Coronary artery (tissue), 2 donors: ENCODE data around the gene CCDC51.

Experiments
- DNase-seq: peaks from one replicate; pipeline ENCODE4 v3.0.0-alpha.2; 2017; ENCODE audit warnings: low spot score
- H3K27ac ChIP-seq, 2 donors: fragments of 200-600 bp; sonication (generic); one replicate each; pipeline ENCODE4 v1.5.1; 2016 to 2019
- H3K4me3 ChIP-seq: fragments of 200-600 bp; sonication (generic); 2 replicates; pipeline ENCODE4 v1.5.1; 2016; ENCODE audit warnings: mild to moderate bottlenecking, moderate library complexity
- TF ChIP-seq, protein P1 (sequence below): fragments of 200-600 bp; sonication (generic); IDR thresholded peaks from one replicate; pipeline ENCODE4 v1.5.1; 2019; ENCODE audit warnings: antibody characterized with exemption

Gene CCDC51

DNA sequence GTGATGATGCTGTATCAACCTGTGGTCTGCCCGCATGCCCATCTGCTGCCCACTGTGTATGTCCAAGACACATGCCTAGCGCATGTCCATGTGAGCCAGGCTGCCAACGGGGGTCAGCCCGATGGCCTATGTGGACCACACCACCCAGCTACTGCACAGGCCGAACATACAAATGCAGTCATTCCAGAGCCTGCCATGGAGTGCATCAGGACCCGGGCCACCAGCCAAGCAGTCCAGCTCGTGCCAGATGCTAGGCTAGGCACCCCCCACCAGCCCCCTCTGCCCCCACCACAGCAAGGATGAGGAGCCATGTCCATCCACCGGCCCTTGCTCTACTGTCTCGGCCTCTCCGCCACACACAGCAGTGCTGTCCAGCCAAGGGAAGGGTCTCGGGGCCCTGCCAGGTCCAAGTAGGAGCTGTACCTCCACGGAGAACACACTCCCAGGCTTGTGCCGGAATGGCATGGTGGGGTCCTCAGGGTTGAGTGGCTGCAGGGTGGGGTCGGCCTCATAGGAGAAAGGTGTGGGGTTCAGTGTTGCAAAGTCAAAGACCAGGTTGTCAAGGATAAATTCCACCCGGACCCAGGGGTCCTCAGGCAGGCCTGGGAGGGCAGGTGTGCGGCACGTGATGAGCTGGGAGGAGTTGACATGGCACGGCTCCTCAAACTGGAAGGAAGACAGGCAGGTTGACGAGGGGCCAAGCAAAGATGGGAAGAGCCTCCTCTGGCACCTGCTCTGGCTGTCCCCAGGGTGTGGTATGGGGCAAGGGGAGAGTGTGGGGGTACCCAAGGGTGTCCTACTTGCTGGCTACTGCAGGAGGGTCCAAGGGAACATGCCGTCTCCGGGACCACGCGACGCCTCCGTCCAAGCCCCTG lies 25.3 kb downstream of the CCDC51 start:
- Histone ChIP-seq H3K27ac (peak overlapping the region; percentile 28 to 85), H3K4me3 (no peak overlapping the region)
- TF ChIP-seq, protein P1, sequence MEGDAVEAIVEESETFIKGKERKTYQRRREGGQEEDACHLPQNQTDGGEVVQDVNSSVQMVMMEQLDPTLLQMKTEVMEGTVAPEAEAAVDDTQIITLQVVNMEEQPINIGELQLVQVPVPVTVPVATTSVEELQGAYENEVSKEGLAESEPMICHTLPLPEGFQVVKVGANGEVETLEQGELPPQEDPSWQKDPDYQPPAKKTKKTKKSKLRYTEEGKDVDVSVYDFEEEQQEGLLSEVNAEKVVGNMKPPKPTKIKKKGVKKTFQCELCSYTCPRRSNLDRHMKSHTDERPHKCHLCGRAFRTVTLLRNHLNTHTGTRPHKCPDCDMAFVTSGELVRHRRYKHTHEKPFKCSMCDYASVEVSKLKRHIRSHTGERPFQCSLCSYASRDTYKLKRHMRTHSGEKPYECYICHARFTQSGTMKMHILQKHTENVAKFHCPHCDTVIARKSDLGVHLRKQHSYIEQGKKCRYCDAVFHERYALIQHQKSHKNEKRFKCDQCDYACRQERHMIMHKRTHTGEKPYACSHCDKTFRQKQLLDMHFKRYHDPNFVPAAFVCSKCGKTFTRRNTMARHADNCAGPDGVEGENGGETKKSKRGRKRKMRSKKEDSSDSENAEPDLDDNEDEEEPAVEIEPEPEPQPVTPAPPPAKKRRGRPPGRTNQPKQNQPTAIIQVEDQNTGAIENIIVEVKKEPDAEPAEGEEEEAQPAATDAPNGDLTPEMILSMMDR = no peak
- DNase-seq = no peak

DNA sequence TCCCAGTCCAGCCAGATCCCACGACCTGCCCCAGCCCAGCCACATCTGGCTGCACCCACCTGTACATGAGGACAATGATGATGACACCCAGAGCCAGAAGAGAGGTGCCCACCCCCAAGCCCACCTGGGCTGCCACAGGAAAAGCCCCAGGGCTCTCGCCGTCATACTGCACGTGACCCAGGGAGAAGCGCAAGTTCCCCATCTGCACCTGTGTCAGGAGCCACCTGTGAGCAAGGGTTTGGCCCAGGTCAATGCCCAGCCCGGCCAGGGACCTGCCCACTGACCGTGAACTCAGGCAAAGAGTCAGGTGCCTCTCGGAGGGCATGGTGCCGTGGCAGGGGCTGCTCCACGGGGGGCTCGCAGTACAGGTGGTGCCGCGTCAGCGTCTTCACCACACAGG lies 26.3 kb downstream of the CCDC51 start:
- DNase-seq = no peak
- TF ChIP-seq, protein P1 = no peak
- H3K4me3 ChIP-seq = no peak overlapping the region
- peak overlapping the region in 1 of 2 donors; percentile 85 for H3K27ac ChIP-seq

DNA sequence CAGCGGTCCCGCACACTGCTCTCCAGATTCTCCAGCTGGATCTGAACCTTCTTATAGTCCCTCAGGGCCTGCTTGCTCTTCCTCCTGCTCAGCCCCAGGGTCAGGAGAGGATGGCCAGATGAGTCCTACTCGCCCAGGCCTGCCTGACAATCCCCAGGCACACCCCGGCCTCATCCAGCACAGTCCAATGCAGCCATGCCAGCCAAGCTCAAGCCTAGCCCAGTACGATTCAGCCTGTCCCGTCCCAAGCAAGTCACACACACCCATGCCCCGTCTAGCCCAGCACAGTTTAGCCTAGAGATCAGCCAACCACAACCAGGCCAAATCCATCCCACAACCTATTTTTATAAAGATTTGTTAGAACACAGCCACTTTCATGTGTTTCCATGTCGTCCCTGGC lies 26.8 kb downstream of the CCDC51 start:
- Histone ChIP-seq H3K4me3 (no peak overlapping the region), H3K27ac (peak overlapping the region in 1 of 2 donors; percentile 85)
- peak; percentile 75 for DNase-seq
- TF ChIP-seq, protein P1 = no peak

DNA sequence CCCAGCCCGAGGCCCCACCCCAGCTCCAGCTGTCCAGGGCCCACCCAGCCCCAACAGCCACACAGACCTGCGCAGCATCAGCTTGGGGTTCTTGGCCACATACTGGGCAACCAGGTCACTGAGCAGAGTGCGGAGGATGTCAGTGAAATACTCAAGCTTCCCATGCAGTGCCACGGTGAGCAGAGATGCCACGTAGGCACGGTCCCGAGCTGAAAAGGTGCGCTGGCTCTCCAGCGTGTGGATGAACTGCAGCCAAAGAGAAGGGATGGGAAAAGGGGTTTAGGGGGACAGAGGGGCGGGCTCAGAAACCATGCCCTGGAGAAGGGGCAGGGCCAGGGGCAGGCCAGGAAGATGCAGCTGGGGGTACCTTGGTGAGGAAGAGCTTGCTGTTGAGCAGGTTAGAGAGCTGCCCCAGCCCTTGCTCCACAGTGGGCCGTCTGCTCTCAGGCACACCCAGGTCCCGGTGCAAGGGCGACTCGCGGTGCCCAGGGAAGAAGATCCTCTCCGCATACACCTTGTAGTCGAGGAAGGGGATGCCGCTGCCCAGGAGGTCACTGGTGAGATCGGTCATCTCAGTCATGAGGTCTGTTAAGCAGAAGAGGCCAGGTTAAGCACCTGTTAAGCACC lies 27.4 kb downstream of the CCDC51 start:
- peak overlapping the region in 1 of 2 donors; percentile 85 for H3K27ac ChIP-seq
- no peak for DNase-seq
- TF ChIP-seq, protein P1 = no peak

DNA sequence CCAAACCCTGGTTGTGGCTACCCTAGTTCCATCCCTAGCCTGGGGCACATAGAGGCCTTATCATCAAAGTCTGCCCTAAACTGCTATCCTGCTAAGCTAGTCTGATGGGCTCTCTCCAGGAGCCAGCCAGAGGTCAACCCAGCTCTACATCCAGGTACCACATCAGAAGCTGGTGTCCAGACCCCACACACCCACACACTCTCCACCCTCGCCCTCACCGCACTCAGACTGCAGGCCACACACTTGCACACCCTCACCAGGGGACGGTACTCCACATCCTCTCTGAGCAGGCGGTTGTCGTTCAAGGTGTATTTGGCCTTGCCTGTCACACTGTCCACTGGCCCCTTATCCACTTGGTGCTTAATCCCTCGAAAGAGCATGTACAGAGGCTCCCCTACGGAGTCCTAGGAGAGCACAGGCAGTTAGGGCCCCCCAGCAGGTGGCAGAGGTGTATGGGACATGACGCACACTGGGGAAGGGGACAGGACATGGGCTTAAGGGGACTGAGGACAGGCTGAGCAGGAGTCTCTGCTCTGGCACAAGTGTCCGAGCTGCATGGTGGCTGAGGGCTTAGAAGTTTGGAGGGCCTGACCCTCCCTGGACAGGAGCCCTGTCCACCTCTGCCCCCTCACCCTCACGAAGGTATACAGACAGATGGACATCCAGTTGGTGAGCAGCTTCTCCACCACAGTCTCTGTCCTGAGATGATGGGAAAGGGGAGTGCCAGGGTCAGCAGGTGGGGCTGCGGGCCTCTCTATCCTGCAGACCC lies 28.1 kb downstream of the CCDC51 start:
- peak overlapping the region in 1 of 2 donors; percentile 85 for H3K27ac ChIP-seq
- TF ChIP-seq, protein P1 = no peak
- H3K4me3 ChIP-seq = no peak overlapping the region
- DNase-seq = no peak

More for the DNA sequence above, 27.4 kb downstream of the CCDC51 start:
- no peak overlapping the region for H3K4me3 ChIP-seq

DNA sequence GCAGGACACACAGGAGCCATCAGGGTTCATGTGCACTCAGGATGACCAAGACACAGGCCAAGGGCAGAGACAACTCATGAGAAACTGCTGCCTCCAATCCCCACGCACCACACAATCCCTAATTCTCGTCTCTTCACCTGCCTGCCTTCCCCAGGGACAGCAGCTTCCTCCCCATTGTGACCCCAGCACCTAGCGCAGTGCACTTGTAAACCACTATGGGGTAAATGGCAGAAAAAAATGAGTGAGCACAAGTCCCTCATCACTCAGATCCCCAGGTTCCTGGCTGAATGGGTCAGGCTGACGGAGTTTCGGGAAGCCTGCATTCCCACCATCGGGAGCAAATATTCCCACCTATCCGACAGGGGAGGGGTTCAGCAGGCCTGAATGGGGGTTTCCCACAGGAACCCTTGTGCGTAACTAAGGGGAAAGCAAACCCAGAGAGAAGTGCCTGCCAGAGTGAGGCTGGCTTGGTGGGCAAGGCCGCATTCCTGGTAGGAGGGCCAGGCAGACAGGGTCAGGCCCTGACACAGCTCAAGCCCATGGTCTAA lies 28.8 kb downstream of the CCDC51 start:
- DNase-seq = no peak
- TF ChIP-seq, protein P1 = no peak

More for the DNA sequence above, 28.8 kb downstream of the CCDC51 start:
- H3K4me3 ChIP-seq = no peak overlapping the region
- peak overlapping the region in 1 of 2 donors; percentile 85 for H3K27ac ChIP-seq
